A673 (cell line): ENCODE results near the gene SUPT4H1. TPM values are rescaled to one million over a fixed set of nuclear protein-coding genes. Genes with fewer than 3 reads are reported as not detected.

Experiments used
- BruUV-seq: library from RNA; stranded (reverse); fragments of 400-500 nt; replicated peaks from 2 replicates; lab custom pipeline; 2021; lab: Mats Ljungman, UMichigan
- CTCF ChIA-PET: fragments of 300-600 bp; sonication (Branson Sonifier 250); formaldehyde crosslinking; loops from one replicate; lab custom pipeline; 2022; ENCODE audit warnings: antibody characterized with exemption; lab: Charles Lee
- POLR2A ChIA-PET: fragments of 300-600 bp; sonication (Branson Sonifier 250); formaldehyde crosslinking; loops from one replicate; lab custom pipeline; 2022; ENCODE audit warnings: antibody characterized with exemption; ENCODE audit not compliant: low non-redundant PET; lab: Charles Lee
- DNase-seq: peaks from one replicate; pipeline ENCODE4 v3.0.0-alpha.2; 2015; ENCODE audit warnings: low spot score
- H3K27ac ChIP-seq: fragments of 200-600 bp; sonication (generic); 2 replicates; pipeline ENCODE4 v1.5.1; 2016; ENCODE audit warnings: mixed run types, low read depth, mild to moderate bottlenecking, mixed read lengths, antibody characterized with exemption, low read length; ENCODE audit not compliant: poor library complexity, severe bottlenecking
- H3K27me3 ChIP-seq: fragments of 200-600 bp; sonication (generic); replicated peaks from 2 replicates; pipeline ENCODE4 v1.6.1; 2017; ENCODE audit warnings: mixed run types, low read depth, mild to moderate bottlenecking, mixed read lengths, antibody characterized with exemption, low read length; ENCODE audit not compliant: insufficient read depth, poor library complexity
- H3K36me3 ChIP-seq: fragments of 200-600 bp; sonication (generic); 2 replicates; pipeline ENCODE4 v1.6.1; 2016; ENCODE audit warnings: mixed run types, mild to moderate bottlenecking, mixed read lengths, antibody characterized with exemption, low read length; ENCODE audit not compliant: insufficient read depth, poor library complexity, severe bottlenecking
- H3K4me1 ChIP-seq: fragments of 200-600 bp; sonication (generic); 2 replicates; pipeline ENCODE4 v1.6.1; 2017; ENCODE audit warnings: mixed run types, mild to moderate bottlenecking, mixed read lengths, antibody characterized with exemption, low read length; ENCODE audit not compliant: insufficient read depth, poor library complexity, severe bottlenecking
- H3K4me3 ChIP-seq: fragments of 200-600 bp; sonication (generic); 2 replicates; pipeline ENCODE4 v1.5.1; 2016; ENCODE audit warnings: low read depth, mixed run types, mild to moderate bottlenecking, mixed read lengths, low read length; ENCODE audit not compliant: poor library complexity, severe bottlenecking
- H3K9me3 ChIP-seq: fragments of 200-600 bp; sonication (generic); 2 replicates; pipeline ENCODE4 v1.6.1; 2016; ENCODE audit warnings: mixed run types, low read depth, mild to moderate bottlenecking, mixed read lengths, antibody characterized with exemption, low read length; ENCODE audit not compliant: poor library complexity, severe bottlenecking
- EZH2 ChIP-seq: fragments of 200-600 bp; sonication (generic); IDR thresholded peaks from 2 replicates; pipeline ENCODE4 v1.6.1; 2017; ENCODE audit warnings: borderline replicate concordance, low read depth, mild to moderate bottlenecking, mixed read lengths, antibody characterized with exemption, low read length; ENCODE audit not compliant: poor library complexity, severe bottlenecking
- intact Hi-C: fragments of 100-400 bp; cut with micrococcal nuclease; formaldehyde crosslinking; loops from one replicate; pipeline ENCODE4 v1.10.0; 2022; ENCODE audit not compliant: unreplicated experiment
- total RNA-seq: library from RNA; stranded (reverse); gene quantifications from 2 replicates; pipeline ENCODE4 v1.2.3, GENCODE V29; 2021
- TF ChIP-seq, protein P1 (sequence below): fragments of 300-800, 200-600 bp; sonication (generic); conservative IDR thresholded peaks from 2 replicates; pipeline ENCODE4 v1.5.1; 2017; ENCODE audit warnings: low read depth, mild to moderate bottlenecking, antibody characterized with exemption, low read length, moderate library complexity, mixed read lengths

SUPT4H1 gene
- total RNA-seq, 1 experiment from 2014 or later, result 106 TPM

DNA sequence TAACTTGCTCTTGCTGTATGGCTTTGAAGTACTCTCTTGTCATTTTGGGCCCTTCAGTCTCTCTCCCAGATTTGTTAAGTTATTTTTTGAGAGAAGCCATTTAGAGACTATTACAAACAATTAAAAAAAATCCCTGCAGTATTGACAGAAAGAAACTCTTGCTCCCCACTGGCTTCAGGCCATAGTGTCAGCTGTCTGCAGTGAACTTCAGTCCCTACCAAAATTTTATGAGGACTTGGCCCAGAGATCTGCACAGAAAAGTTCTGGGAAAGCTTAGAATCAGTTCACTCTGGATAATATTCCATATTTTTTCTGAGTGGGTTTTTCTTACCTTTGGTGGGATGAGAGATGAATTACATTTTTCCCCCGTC, 30.9 kb upstream of the SUPT4H1 start:
- ChIA-PET CTCF (no interaction called here), POLR2A (no interaction called here)
- Histone ChIP-seq H3K4me3 (no peak overlapping the region), H3K4me1 (no peaks in the 10 kb centered on the region), H3K36me3 (no peaks in the 10 kb centered on the region), H3K27ac (no peak overlapping the region), H3K27me3 (peaks cover 19% of the 10 kb centered on the region), H3K9me3 (no peaks in the 10 kb centered on the region)
- intact Hi-C loops, result no loop called here
- no TSS peak for BruUV-seq
- no peak for TF ChIP-seq EZH2
- TF ChIP-seq, protein P1, sequence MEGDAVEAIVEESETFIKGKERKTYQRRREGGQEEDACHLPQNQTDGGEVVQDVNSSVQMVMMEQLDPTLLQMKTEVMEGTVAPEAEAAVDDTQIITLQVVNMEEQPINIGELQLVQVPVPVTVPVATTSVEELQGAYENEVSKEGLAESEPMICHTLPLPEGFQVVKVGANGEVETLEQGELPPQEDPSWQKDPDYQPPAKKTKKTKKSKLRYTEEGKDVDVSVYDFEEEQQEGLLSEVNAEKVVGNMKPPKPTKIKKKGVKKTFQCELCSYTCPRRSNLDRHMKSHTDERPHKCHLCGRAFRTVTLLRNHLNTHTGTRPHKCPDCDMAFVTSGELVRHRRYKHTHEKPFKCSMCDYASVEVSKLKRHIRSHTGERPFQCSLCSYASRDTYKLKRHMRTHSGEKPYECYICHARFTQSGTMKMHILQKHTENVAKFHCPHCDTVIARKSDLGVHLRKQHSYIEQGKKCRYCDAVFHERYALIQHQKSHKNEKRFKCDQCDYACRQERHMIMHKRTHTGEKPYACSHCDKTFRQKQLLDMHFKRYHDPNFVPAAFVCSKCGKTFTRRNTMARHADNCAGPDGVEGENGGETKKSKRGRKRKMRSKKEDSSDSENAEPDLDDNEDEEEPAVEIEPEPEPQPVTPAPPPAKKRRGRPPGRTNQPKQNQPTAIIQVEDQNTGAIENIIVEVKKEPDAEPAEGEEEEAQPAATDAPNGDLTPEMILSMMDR, result no peak
- DNase-seq, result no peak

DNA sequence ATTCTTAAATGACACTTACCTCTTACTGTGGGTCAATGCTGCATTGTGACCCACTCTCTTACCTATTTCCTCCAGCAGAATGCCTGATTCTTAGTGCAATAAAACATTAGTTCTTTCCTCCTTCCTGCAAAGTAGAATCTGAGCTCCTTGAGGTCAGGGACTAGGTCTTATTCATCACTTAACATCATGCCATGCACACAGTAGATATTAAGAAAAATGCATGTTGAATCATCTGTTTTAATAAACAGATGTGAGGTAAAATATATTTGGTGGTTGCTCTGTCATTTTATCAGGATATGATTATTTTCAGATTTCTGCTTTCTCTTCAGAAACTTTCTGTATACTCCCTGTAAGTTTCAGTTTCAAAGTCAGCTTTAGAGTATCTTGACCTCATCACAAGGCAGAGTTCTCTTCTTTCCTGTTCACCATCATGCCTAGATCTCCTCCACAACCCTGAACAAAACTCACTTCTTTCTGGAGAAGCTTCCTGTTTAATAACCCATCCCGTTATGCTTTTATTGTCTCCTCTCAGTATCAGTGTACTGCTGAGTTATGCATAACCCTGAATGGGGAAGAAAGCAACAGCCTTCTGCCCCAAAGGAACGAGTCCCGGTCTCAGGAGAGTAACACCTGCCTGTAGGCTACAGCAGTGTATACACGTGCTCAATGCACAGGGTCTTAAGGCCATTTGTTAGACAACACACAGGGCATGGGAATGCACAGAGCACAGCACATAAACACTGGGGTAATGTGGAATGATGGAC, 30.3 kb upstream of the SUPT4H1 start:
- DNase-seq, result no peak
- ChIA-PET CTCF (no interaction called here), POLR2A (no interaction called here)
- intact Hi-C loops, result no loop called here
- Histone ChIP-seq H3K27ac (no peak overlapping the region), H3K4me1 (no peaks in the 10 kb centered on the region), H3K27me3 (peaks cover 19% of the 10 kb centered on the region), H3K4me3 (no peak overlapping the region), H3K9me3 (no peaks in the 10 kb centered on the region), H3K36me3 (no peaks in the 10 kb centered on the region)
- BruUV-seq, result no TSS peak
- no peak for TF ChIP-seq EZH2
- TF ChIP-seq, protein P1, result no peak

DNA sequence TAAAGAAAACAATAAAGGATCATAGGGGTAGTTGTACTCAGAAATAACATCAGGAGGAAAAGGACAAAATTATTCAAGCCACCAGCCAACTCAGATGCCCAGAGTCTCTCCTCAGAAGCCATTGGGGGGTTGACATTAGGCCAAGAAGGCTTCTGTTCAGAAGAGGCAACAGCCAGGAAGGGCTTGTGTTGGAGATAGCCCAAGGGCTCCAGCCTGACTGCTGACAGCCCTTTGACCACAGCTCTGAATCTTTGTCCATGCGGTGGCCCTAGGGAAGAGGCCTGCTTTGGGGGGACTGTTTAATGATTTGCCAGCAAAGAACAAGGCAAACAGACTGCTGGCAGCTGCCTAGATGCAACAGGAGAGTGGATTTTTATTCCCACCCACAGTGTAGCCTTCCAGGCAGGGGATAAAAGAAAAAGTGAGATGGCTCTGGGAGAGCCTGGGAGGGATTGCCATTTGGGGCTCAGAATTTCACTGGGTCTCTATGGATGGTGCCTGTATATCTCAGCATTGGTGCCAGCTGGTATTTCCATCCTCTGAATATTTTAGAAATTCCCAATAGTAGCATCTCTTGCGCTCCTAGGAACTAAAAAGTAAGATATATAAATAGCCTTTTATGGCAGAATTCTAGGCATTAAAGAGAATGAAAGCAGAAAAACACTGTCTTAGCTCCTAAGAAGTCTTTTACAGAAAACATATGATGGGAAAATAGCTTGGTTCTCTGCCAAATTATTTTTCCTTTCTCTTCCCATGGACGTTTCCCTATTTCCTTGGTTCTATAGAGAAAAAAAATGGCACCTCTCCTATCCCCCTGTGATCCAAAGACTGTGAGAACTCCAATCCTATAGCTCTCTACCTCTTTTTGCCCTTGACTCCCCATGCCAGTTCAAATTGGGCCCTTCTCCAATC, 29.4 kb upstream of the SUPT4H1 start:
- no peak overlapping the region for H3K27ac ChIP-seq
- no peaks in the 10 kb centered on the region for H3K36me3 ChIP-seq
- ChIA-PET POLR2A (no interaction called here), CTCF (no interaction called here)
- no peaks in the 10 kb centered on the region for H3K4me1 ChIP-seq
- intact Hi-C loops, result no loop called here
- no TSS peak for BruUV-seq
- TF ChIP-seq, protein P1, result no peak
- TF ChIP-seq EZH2, result no peak
- H3K9me3 ChIP-seq, result no peaks in the 10 kb centered on the region
- H3K27me3 ChIP-seq, result peaks cover 19% of the 10 kb centered on the region
- DNase-seq, result no peak
- H3K4me3 ChIP-seq, result no peak overlapping the region
